HL-60 (cell line): ENCODE results near the gene GLT8D1.

Experiments
- DNase-seq, 2 experiments: peaks; one replicate each; pipeline ENCODE4 v3.0.0-alpha.2; 2010 to 2020; ENCODE audit warnings: low read depth in 1 of 2, low spot score in 1 of 2
- H3K27ac ChIP-seq: fragments of 250-450 bp; sonication (Bioruptor Pico); replicated peaks from 2 replicates; pipeline ENCODE4 v1.5.1; 2020; ENCODE audit warnings: mild to moderate bottlenecking, moderate library complexity
- H3K27me3 ChIP-seq: fragments of 250-450 bp; sonication (Bioruptor Pico); 2 replicates; pipeline ENCODE4 v1.5.1; 2021; ENCODE audit warnings: mild to moderate bottlenecking, moderate library complexity; ENCODE audit not compliant: insufficient read depth, poor library complexity, severe bottlenecking
- H3K4me3 ChIP-seq: replicated peaks from 2 replicates; pipeline ENCODE4 v1.5.1; 2011; ENCODE audit warnings: mild to moderate bottlenecking, control low read depth, low read length; ENCODE audit not compliant: insufficient read depth
- GABPA ChIP-seq: IDR thresholded peaks from 2 replicates; pipeline ENCODE4 v1.6.1; 2012; ENCODE audit warnings: low read depth
- POLR2AphosphoS5 ChIP-seq: IDR thresholded peaks from 2 replicates; pipeline ENCODE4 v1.6.1; 2012; ENCODE audit warnings: low read depth
- SPI1 ChIP-seq: IDR thresholded peaks from 2 replicates; pipeline ENCODE4 v1.6.1; 2012; ENCODE audit warnings: low read depth, mild to moderate bottlenecking, borderline replicate concordance
- TF ChIP-seq, protein P1 (sequence below): IDR thresholded peaks from one replicate; pipeline ENCODE4 v1.5.1; 2011; ENCODE audit warnings: low read length, control low read depth, inconsistent platforms; ENCODE audit not compliant: insufficient read depth
- TF ChIP-seq, protein P2 (sequence below): IDR thresholded peaks from 2 replicates; pipeline ENCODE4 v1.6.1; 2012; ENCODE audit warnings: low read depth; ENCODE audit not compliant: insufficient replicate concordance

Gene GLT8D1

DNA sequence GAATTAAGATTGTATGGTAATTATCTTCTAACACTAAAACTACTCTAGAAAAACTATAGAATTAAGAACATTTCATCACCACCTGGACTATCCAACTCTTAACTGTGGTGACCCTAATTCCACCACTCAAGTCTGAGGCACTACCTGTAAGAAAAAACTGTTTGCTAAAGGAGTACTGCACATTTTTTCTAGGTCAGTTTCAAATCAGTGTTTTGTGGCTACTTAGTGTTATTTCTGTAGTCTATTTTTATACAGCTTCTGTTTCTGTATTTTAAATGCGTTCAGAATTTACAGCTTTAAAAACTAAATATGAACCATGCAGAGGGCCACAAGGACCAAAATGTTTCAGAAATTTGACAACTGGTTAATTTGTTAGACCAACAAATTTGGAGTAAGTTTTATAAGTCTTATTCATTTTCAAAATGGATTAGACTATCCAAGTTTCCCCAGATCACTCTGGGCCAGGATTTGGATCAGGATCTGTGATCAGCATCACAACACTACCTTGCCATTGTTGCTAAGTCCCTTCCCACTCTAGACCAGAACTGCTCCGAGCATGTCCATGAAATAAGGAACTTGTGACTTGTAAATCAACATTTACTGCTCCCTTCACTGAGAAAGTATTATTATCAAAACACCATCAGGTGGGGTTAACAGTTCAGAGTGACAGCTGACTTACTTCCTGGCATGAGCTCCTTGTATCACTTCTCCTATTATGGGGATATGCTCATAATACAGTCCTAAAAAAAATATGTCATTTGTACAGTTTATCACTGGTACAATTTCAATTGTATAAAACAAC lies 8.6 kb downstream of the GLT8D1 start:
- Histone ChIP-seq H3K27ac (no peak overlapping the region), H3K4me3 (no peak overlapping the region)

DNA sequence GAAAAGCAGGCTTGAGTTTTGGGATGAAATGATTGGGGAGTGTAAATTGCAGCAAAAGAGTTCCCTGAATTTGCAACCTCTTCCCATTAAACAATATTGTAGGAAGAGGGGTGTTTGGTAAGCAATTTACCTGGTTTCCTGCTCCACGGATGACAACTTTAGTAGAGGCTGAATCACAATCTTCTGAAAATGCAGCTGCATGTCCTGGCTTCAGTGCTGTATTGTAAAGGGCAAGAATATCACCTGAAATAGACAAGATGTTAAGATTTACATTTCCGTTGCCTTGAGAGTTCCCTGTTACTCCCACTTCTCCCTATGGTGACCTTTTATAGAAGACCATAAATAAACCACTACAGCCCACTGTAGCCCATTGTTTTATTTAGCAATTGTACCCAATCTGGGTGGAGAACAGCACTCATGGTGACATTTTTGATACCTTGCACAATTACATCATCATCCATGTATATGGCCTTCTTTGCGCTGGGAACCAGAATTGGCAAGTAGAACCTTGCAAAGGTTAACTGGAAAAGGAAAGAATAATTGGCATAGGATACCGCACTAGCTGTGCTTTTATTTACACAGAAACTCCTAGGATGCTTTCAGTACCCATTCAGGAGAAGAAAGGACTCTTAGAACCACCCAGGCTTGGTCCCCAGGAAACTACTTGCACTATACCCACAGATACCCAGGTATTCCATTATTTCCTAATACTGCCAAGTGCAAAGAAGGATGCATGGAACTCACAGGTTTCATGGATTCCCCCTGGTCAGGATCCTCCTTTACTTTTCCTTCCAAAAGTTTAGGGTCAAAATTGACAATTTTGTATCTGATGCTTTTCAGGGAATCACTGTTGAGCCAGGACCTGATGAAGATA lies 9.6 kb downstream of the GLT8D1 start:
- no peak overlapping the region for H3K4me3 ChIP-seq
- H3K27ac ChIP-seq, result no peak overlapping the region
- no peak for DNase-seq
- TF ChIP-seq, protein P1, sequence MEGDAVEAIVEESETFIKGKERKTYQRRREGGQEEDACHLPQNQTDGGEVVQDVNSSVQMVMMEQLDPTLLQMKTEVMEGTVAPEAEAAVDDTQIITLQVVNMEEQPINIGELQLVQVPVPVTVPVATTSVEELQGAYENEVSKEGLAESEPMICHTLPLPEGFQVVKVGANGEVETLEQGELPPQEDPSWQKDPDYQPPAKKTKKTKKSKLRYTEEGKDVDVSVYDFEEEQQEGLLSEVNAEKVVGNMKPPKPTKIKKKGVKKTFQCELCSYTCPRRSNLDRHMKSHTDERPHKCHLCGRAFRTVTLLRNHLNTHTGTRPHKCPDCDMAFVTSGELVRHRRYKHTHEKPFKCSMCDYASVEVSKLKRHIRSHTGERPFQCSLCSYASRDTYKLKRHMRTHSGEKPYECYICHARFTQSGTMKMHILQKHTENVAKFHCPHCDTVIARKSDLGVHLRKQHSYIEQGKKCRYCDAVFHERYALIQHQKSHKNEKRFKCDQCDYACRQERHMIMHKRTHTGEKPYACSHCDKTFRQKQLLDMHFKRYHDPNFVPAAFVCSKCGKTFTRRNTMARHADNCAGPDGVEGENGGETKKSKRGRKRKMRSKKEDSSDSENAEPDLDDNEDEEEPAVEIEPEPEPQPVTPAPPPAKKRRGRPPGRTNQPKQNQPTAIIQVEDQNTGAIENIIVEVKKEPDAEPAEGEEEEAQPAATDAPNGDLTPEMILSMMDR, result no peak
- TF ChIP-seq GABPA (no peak), POLR2AphosphoS5 (peak; percentile 19; the same call in 1 of the 2 replicates)
- TF ChIP-seq, protein P2, sequence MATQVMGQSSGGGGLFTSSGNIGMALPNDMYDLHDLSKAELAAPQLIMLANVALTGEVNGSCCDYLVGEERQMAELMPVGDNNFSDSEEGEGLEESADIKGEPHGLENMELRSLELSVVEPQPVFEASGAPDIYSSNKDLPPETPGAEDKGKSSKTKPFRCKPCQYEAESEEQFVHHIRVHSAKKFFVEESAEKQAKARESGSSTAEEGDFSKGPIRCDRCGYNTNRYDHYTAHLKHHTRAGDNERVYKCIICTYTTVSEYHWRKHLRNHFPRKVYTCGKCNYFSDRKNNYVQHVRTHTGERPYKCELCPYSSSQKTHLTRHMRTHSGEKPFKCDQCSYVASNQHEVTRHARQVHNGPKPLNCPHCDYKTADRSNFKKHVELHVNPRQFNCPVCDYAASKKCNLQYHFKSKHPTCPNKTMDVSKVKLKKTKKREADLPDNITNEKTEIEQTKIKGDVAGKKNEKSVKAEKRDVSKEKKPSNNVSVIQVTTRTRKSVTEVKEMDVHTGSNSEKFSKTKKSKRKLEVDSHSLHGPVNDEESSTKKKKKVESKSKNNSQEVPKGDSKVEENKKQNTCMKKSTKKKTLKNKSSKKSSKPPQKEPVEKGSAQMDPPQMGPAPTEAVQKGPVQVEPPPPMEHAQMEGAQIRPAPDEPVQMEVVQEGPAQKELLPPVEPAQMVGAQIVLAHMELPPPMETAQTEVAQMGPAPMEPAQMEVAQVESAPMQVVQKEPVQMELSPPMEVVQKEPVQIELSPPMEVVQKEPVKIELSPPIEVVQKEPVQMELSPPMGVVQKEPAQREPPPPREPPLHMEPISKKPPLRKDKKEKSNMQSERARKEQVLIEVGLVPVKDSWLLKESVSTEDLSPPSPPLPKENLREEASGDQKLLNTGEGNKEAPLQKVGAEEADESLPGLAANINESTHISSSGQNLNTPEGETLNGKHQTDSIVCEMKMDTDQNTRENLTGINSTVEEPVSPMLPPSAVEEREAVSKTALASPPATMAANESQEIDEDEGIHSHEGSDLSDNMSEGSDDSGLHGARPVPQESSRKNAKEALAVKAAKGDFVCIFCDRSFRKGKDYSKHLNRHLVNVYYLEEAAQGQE, result no peak
- no peaks in the 10 kb centered on the region for H3K27me3 ChIP-seq

More for the DNA sequence above, 8.6 kb downstream of the GLT8D1 start:
- TF ChIP-seq POLR2AphosphoS5 (no peak), GABPA (no peak), SPI1 (no peak)
- TF ChIP-seq, protein P2, result no peak
- TF ChIP-seq, protein P1, result no peak
- H3K27me3 ChIP-seq, result no peaks in the 10 kb centered on the region
- DNase-seq, result no peak

DNA sequence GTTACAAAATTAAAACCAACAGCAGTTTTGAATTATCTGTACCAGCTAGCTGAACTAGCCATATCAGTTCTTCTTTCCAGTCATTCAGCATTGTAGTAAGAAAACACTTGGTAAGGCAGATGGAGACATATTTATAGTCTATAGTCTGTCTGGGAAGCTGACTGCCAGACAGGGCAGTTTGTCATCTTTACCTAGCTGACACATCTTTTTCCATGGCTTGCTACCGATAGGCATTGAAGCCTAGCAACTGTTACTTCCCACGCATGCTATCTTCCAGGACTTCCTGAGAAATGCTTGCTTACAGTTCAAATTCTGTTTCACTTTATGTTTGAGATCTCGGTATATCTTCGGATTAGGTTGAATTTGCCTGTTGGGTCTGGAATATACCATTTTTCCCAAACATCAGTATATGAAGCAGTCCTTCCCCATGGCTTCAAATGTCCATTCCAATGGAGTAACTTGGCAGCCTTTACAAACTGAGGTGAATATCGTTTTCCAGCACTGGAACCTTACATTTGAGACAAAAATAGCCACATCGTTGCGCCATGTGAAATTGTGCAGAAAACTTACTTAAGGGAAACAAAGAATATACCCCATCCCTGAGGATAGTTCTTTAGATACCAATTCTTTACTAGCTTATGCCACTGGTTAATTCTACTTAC lies 10.9 kb downstream of the GLT8D1 start:
- no peak overlapping the region for H3K27ac ChIP-seq
- H3K4me3 ChIP-seq, result no peak overlapping the region
- TF ChIP-seq SPI1 (no peak), POLR2AphosphoS5 (peak; percentile 62)
- TF ChIP-seq, protein P1, result no peak
- H3K27me3 ChIP-seq, result no peaks in the 10 kb centered on the region
- DNase-seq, result no peak
